Measurements from ENCODE around the gene RFT1. TPM values are rescaled to one million over a fixed set of nuclear protein-coding genes. Genes with fewer than 3 reads are reported as not detected.

The RFT1 gene
- total and polyA plus RNA-seq, 2 experiments from 2014 or later, result 11.3 to 13.3 TPM

DNA sequence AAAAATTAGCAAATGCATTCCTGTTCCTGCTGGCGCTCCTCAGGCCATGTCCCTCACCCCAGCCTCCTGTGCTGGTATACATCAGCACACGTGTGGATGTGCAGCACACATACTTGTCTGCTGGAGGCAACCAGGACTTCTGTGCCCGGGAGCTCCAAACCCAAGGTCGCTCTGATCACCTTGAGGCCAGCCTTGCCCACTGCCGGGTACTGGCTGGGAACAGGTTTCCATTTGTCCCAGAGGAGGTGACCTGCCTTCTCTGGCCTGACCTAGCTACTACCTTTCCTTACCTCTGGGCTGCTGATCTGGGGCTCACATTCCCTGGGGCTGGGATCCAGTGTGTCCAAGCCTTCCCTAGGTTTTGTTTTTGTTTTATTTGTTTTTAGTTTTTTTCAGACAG is 42.9 kb upstream of the RFT1 start:
- no peaks in the 10 kb centered on the region for H3K36me3 ChIP-seq (ENCODE audit: insufficient read depth)
- no peak overlapping the region for H3K4me3 ChIP-seq
- no peak for DNase-seq (ENCODE audit: low spot score)
- peaks cover 12% of the 10 kb centered on the region for H3K4me1 ChIP-seq (ENCODE audit: insufficient read depth)
- peaks cover 50% of the 10 kb centered on the region for H3K4me1 Mint-ChIP-seq
- no peak overlapping the region for H3K4me2 ChIP-seq
- peaks cover 9% of the 10 kb centered on the region for H3K27me3 Mint-ChIP-seq (ENCODE audit: insufficient read depth, low read depth, poor library complexity)
- H2AFZ ChIP-seq, result no peak overlapping the region
- no peak overlapping the region for H3K27ac Mint-ChIP-seq
- H4K20me1 ChIP-seq (replicated peaks; ENCODE audit: insufficient read depth), result no peaks in the 10 kb centered on the region; the same call in 1 of the 2 replicates
- no peaks in the 10 kb centered on the region; the same call in 2 of the 3 replicates for H3K9me3 Mint-ChIP-seq
- no peaks in the 10 kb centered on the region; the same call in 1 of the 2 replicates for H3K79me2 ChIP-seq (replicated peaks; ENCODE audit: insufficient read depth)
- no peaks in the 10 kb centered on the region for H3F3A ChIP-seq (replicated peaks; ENCODE audit: low read depth)
- H3K27ac ChIP-seq (ENCODE audit: low read depth), result no peak overlapping the region
- peaks cover 2% of the 10 kb centered on the region; the same call in 1 of the 3 replicates for H3K36me3 Mint-ChIP-seq (ENCODE audit: low read depth)
- H3K27me3 ChIP-seq (ENCODE audit: insufficient read depth), result no peaks in the 10 kb centered on the region
- no peak for ATAC-seq
- TF ChIP-seq, protein P1, sequence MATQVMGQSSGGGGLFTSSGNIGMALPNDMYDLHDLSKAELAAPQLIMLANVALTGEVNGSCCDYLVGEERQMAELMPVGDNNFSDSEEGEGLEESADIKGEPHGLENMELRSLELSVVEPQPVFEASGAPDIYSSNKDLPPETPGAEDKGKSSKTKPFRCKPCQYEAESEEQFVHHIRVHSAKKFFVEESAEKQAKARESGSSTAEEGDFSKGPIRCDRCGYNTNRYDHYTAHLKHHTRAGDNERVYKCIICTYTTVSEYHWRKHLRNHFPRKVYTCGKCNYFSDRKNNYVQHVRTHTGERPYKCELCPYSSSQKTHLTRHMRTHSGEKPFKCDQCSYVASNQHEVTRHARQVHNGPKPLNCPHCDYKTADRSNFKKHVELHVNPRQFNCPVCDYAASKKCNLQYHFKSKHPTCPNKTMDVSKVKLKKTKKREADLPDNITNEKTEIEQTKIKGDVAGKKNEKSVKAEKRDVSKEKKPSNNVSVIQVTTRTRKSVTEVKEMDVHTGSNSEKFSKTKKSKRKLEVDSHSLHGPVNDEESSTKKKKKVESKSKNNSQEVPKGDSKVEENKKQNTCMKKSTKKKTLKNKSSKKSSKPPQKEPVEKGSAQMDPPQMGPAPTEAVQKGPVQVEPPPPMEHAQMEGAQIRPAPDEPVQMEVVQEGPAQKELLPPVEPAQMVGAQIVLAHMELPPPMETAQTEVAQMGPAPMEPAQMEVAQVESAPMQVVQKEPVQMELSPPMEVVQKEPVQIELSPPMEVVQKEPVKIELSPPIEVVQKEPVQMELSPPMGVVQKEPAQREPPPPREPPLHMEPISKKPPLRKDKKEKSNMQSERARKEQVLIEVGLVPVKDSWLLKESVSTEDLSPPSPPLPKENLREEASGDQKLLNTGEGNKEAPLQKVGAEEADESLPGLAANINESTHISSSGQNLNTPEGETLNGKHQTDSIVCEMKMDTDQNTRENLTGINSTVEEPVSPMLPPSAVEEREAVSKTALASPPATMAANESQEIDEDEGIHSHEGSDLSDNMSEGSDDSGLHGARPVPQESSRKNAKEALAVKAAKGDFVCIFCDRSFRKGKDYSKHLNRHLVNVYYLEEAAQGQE (IDR thresholded peaks at IDR 0.05; ENCODE audit: unreplicated experiment), result no peak
- TF ChIP-seq POLR2AphosphoS5 (IDR thresholded peaks at IDR 0.05; ENCODE audit: low read depth), result no peak
- TF ChIP-seq ZNF114 (CRISPR knock-in tag; IDR thresholded peaks at IDR 0.05), result no peak
- no peak for TF ChIP-seq ZNF462 (CRISPR knock-in tag; IDR thresholded peaks at IDR 0.05)
- TF ChIP-seq EZH2 (IDR thresholded peaks at IDR 0.05; ENCODE audit: low read depth, unreplicated experiment), result no peak
- no peak for TF ChIP-seq EZH2phosphoT487 (IDR thresholded peaks at IDR 0.05; ENCODE audit: unreplicated experiment)
- no peak for TF ChIP-seq JUNB (IDR thresholded peaks at IDR 0.05; ENCODE audit: unreplicated experiment)
- no peak for TF ChIP-seq NANOG (IDR thresholded peaks at IDR 0.05; ENCODE audit: borderline replicate concordance)
- TF ChIP-seq ZNF331 (CRISPR knock-in tag; IDR thresholded peaks at IDR 0.05; ENCODE audit: low read depth), result no peak
- no peak for TF ChIP-seq CREB1 (CRISPR knock-in tag; IDR thresholded peaks at IDR 0.05; ENCODE audit: low read depth)
- no peak for TF ChIP-seq ETS1 (IDR thresholded peaks at IDR 0.05)
- no peak for TF ChIP-seq STAT1 (IDR thresholded peaks at IDR 0.05; ENCODE audit: unreplicated experiment)
- TF ChIP-seq, protein P2, sequence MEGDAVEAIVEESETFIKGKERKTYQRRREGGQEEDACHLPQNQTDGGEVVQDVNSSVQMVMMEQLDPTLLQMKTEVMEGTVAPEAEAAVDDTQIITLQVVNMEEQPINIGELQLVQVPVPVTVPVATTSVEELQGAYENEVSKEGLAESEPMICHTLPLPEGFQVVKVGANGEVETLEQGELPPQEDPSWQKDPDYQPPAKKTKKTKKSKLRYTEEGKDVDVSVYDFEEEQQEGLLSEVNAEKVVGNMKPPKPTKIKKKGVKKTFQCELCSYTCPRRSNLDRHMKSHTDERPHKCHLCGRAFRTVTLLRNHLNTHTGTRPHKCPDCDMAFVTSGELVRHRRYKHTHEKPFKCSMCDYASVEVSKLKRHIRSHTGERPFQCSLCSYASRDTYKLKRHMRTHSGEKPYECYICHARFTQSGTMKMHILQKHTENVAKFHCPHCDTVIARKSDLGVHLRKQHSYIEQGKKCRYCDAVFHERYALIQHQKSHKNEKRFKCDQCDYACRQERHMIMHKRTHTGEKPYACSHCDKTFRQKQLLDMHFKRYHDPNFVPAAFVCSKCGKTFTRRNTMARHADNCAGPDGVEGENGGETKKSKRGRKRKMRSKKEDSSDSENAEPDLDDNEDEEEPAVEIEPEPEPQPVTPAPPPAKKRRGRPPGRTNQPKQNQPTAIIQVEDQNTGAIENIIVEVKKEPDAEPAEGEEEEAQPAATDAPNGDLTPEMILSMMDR (conservative IDR thresholded peaks at IDR 0.05; ENCODE audit: low read depth in 2 of 2), result no peak
- no peak overlapping the region for H3K4me3 Mint-ChIP-seq
- no peaks in the 10 kb centered on the region for H3K9me2 ChIP-seq (ENCODE audit: insufficient read depth)
